Hindlimb muscle (tissue), 1 donor: ENCODE measurements around the gene TLE7. TPM values are rescaled to one million over a fixed set of nuclear protein-coding genes. Genes with fewer than 3 reads are reported as not detected.

Experiments
- DNase-seq: peaks from one replicate; pipeline ENCODE4 v3.0.0-alpha.2; 2013
- polyA plus RNA-seq: library from polyadenylated mRNA; unstranded; fragments of 120-200 nt; gene quantifications from one replicate; pipeline ENCODE4 v1.2.1, GENCODE V29; 2013; ENCODE audit not compliant: insufficient read length

The TLE7 gene
- polyA plus RNA-seq, 1 donor = not detected

DNA sequence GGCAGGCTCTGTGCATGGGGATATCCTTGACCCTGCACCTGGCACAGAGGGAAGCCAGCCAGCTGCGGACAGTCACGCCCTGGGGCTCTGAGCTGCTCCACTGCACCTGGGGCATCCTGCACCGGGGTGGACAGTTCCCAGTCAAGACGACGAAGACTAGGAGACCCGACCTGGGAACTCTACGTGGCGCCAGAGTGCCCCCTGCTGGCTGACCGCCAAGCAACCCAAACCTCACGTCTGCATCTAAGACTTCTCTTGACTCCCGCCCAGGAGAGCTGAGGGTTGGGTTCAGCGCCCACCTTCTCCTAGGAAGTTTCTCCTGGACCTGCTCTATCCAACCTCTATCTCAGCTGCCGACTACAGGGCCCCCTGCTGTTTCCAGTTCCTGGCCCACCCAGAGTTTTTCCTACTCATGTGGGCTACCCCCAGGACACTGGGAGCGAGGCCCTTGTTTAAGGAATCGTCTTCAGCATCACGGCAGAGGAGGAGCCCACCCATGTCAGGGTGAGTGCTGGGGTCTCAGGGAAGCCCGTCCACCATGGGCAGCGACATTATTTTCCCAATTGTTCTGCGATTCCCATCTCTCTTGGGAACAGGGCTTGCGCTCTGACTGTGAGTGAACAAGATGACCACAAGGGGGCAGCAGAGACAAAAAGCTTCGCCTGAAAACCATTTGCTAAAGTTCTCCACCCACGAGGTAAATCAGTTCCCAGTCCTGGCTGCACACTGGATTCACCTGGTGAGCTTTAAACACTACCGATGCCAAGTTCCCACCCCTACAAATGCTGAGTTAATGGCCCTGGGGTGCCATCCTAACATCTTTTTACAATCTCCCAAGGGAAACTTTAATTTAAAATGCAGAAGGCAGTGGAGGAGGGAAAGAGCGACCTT lies 29.3 kb downstream of the TLE7 start:
- peak; percentile 46 for DNase-seq

DNA sequence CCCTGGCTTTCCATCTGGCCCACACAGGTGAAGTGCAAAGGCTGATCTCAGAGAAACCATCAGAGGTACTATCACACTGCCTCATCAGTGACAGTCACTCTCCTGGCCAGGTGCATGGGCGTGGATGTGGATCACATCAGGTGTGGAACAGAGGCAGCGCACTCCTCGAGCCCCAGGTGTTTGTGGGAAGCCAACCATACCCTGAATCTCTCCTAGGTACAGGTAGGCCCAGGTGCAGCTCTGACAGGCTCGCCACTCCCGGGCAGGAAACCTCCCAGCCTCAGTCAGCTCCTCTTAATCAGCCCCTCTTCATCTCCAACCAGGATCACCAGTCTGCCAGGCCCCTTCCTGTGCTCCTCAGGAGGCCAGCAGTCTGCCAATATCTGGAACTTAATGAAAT lies 31.7 kb downstream of the TLE7 start:
- DNase-seq = no peak

DNA sequence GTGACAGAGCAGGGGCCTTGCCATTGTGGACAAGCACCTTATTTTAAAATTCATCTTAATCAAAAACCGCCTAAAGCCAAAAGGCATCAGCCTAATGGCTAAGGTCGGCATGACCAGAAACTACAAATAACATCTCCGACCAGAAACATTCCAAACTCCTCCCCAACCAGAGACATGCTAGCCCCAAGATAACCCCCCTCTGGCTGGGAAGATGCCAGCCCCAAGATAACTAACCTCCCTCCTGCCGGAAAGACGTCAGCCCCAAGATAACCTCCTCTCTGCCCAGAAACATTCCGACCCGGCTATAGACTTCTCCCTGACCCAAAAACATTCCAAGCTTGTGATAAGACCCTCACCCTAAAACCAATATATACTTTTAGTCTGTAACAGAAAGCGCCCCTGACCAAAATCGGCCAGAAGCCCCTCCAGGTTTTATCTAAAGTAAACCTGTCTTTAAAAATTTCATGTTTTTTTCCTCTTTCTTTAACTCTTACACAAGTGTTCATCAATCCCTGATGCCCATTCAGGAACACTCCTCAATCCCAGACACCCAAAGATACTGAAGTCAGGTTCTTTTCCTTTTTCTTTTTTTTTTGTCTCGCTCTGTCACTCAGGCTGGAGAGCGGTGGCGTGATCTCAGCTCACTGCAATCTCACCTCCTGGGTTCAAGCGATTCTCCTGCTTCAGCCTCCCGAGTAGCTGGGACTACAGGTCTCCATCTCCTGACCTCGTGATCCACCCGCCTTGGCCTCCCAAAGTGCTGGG lies 32.7 kb downstream of the TLE7 start:
- DNase-seq = no peak

DNA sequence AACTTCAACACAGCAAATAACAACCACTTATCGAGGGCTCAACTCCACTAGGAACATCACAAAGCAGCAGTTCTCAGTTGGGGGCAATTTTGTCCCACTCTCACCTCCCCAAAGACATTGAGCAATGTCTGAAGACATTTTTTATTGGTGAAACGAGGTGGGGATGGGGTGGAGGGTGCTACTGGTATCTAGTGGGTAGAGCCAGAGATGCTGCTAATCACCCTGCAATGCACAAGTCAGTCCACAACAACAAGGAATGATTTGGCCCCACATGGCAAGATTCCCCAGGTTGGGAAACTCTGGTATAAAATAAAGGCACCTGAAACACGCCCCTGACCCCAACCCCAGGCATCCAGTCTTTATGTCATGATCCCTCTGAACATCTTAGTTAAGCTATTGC lies 33.3 kb downstream of the TLE7 start:
- DNase-seq = no peak

DNA sequence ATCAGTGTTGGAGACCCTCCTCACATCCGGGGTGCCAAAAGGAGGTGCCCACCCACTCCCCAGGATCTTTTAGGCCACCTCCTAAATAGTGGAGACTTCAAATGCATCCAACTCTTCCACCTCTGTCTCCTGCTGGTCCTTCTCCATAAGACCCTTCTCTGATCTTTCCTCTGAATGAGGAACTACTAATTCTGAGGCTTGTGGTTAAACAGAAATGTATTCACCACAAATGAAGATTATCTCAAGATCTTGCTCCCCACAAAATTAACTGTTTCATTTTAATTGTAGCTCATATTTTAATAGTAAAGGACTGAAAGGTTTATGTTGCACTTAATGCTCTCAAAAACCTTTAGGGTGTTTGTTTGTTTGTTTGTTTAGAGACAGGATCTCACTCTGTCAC lies 34.1 kb downstream of the TLE7 start:
- no peak for DNase-seq

DNA sequence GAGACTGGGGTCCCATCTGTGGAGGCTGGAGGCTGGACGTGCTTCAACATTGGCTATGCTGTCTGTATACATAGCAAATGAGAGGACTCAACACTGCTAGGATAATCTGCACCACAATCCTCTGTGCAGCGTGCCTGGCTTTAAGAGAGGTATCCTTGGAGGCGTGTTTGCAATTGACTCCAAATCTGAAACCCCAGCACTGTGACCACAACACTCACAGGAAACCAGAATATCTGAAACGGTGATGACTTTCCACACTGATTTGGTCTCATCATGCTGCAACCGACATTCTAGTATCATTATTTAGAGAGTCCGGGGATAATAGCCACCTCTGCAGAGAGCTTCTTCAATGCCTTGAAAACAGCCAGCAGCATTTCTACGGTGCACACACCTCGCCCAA lies 35.1 kb downstream of the TLE7 start:
- no peak for DNase-seq

DNA sequence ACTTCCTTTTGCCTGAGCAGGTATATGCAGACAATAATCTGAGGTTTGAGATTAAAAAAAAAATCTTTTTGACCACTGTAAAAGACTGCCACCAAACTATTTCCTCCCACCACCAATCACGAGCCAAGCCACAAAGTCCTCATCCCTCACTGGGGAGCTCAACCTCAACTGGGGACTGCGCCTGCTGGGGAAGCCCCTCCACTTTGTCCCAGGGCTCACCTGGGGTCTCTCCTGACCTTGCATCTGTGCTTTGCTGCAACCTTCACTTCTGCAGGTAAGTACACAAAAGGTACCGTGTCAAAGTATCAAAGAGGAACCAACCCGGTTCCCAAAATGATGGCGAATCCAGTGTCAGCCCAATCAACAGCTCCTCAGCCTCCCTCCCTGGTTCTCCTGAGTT lies 35.5 kb downstream of the TLE7 start:
- DNase-seq = no peak

DNA sequence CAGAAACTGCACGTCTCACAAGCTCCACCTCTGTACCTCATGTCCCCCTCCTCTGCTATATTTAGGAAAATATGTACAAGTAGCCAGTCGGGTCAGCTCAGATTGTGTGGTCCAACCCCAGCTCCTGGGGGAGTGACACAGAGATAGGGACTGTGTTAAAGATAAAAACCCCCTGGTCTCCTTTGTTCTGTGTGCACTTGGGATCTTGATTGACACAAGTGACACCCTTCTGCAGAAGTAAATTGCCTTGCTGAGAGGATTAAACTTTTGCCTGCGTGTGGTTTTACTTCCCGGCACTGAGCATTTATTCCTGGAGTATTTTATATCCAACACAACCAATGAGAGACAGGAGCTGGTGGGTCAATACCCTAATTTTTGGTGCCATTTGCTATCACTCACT lies 37.5 kb downstream of the TLE7 start:
- no peak for DNase-seq

DNA sequence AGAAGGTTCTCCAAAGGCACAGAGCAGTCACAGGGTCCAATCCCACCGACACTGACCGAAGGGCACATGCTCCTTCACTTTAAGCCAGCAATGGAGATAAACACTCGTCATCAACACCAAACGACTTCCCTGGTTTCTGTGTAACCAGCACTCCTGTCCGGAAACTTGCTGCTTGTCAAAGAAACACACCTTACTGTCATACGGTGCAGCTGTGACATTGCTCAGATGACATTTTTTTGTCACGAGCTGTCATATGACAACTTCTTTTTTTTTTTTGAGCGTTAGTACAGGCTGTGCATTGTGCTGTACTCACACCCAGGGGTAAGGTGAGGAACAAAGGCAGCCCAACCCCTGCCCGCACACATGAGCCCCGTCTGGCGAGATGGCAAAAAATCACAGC lies 39.2 kb downstream of the TLE7 start:
- DNase-seq = no peak

DNA sequence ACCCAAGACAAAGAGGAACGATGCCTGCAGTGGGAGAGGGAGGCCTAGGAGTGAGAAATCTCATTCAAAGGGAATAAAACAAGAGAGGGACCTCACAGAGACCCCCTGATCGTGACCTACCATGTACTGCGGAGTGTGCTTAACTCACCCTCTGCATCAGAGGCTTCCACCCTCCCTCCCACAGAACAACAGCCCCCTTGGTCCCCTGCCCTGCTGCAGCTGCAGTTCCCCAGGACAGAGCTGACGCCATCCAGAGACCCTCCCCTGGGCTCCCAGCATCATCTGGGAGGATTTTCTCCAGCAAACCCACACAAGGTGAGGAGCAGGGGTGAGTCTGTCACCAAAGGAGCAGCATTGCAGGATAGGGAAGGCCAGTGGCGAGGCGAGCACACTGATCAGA lies 39.8 kb downstream of the TLE7 start:
- no peak for DNase-seq

DNA sequence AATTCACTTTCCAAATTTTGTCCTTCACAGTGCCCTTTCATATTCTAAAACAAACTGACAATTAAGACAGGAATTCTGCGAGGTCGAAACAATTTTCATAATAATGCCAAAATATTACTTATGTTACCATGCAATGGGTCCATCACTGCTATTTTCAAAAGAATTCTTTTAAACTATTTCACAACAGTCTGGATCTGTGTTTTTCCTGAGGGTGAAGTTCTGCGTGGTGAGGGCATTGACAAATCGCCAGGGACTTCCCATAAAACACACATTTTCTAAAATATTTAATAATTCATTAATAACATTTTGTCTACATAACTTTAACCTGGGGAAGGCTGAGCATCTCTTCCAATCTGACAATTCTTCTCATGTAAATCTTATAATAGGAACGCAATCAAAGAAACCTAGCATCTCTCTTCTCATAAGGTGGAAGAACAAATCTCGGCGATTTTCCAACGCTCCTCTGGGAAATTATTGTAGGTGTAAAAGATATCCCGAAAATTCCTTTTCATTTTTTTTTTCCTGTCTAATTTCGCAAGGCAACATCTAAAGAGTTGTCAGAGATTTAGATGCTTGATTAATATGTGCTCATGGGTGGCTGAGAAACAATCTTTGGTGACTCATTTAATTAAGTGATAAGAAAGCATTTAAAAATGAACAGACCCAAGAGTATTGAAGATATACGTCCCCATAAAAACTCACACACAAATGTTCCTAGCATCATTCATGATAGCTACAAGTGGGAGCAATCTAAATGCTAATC lies 41.9 kb downstream of the TLE7 start:
- DNase-seq = no peak

DNA sequence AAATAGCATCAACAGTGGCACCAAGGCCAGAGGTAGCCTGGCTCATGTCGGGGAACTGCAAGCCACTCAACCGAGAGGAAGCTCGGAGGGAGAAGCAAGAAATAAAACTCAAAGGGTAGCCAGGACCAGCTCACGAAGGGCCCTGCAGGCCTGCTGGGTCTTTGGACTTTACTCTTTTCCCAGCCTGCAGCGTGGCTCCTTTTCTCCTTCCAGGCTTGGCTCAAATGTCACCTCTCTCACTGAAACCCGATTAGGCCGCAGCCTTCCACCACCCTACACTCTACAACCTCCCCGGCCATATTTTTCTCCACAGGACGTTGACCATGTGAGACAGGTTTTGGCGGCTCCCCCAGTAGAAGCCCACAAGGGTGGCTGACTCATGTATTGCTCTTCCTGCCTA lies 45.3 kb downstream of the TLE7 start:
- no peak for DNase-seq

DNA sequence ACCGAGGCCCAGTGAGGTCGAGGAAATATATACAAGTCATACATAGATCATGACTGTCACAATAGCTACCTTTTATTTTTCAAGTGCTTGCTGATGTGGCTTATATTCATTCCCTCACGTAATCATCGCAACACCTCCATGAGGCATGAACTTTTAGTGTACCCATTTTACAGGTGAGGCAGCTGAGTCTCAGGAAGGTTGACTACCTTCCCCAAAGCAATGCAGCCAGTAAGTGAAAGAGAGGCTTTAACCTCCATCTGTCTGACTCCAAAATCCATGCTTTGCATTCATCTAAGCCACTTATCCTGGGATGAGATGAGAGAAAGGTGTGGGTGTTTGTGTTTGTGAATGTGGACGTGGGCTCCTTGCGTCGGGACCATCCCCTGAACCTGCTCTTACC lies 52.5 kb downstream of the TLE7 start:
- no peak for DNase-seq

DNA sequence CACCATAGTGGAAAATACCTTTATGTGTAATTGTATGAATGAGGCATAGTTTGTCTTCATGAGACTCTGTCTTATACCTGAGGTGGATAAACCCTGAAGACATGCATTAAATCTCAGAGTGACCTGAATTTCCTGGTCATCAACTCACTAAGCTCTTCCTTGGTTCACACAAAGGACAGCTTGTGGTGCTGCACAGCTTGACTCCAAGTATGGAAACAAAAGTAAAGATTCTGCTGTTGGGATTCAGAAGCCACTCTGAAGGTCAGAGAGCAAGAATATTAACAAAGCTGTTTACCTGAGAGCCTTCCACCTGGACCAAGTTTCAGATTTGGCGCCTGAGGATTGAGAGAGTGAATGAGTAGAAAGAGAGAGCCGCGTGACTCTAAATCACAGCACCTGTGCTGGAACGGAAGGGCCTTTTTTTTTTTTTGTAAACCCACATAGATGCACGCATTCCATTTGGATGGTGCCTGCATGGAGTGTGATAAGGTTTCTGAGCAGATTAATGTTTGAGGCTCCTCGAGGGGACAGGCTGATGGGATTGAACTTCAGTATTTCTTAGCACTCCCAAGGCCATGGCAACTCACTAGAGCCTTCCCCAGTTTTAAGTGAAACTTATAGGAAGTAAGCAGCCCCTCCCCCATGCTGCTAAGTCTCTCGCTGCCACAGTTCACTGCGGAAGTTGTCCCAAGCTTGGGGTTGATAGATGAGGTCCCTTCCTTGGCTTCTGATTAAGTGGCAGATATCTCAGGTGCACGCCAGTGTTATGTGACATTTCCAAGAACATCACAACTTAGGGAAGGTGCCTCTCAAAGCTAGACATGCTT lies 54.6 kb downstream of the TLE7 start:
- no peak for DNase-seq

DNA sequence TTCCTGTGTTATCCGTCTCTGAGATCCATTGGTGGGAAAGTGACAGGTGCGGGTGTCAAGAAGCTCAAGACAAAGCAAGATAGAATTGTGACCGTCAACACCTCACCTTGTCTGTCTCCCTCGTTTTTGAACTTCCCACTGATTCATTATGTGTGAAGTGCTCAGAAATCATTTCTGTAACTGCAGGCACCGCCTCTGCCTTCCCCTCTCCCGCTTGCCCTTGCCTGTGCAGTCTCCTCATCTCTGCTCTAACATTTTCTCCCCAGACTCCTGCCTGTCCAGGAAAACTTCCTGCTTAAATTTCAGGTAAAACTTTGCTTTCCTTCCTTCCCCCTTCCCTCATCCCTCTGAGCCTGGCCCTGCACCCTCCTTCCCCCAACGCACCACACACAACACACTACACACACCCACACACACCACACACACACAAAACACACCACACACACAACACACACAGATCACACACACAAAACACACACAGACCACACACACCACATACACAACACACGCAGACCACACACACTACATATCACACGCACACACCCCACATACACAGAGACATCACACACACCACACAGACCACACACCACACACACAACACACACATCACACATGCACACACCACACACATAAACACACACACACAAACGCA lies 57.7 kb downstream of the TLE7 start:
- DNase-seq = no peak

DNA sequence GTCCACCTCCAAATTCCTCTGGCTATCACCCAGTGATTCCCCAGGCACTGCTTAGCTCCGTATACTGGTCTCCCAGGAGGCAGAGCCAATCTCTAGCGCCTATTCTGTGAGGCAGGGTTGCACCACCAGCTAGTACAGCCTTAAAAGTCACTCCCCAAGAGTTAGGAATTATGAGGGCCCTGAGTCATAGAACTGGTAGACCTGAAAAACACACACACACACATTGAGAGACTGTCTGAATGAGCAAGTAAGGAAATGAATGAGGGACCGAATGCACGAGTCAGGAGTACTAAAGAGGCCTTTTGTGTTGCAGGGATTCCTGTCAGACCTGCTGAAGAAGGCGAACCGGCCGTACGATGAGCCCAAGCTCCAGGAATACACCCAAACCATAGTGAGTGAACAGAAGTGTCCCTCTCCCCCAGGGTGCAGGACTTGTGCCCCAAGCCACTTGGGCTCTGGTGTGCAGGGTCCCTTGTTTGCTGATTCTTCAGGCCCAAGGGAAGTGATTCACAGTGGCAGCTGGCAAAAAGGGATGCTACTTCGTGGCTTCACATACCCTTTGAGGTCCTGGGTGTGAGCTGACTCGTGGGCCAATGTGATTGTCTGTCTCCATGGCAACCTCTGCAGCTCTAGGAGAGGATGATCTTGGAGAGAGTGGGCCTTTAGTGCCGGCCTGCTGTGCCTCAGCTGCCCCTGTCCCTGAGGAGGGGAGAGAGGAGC lies 58.6 kb downstream of the TLE7 start:
- peak; percentile 1 for DNase-seq

DNA sequence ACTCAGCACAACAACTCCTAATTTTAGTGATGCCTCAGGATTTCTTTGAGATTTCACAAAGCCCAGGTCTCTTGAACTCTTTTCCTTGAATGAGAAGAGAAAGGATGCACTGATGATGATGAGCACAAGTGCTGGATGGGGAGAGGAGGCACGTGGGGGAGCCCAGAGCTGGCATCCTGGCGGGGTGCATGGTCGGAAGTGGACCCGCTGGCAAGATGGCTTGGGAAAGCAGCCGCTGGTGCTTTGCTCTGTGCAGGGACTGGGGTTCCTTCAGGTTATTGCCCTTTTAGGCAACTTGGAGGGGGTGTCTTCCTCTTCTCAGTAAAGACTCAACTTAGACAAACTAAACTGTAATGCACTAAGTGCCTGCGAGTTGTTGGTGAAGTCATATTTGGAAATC lies 61.0 kb downstream of the TLE7 start:
- no peak for DNase-seq
